PC-9 (cell line): ENCODE results near the gene KIAA1328.

Source experiments
- EZH2 ChIP-seq: fragments of 200-600 bp; sonication (generic); IDR thresholded peaks from 2 replicates; pipeline ENCODE4 v1.8.0; 2017; ENCODE audit warnings: antibody characterized with exemption, low read depth
- TF ChIP-seq, protein P1 (sequence below): fragments of 200-600 bp; sonication (generic); conservative IDR thresholded peaks from 2 replicates; pipeline ENCODE4 v1.6.1; 2017; ENCODE audit warnings: mixed run types, antibody characterized with exemption, mild to moderate bottlenecking, moderate library complexity

GRCh38 chr18:37243741-37244140, 414.8 kb downstream of the KIAA1328 start:
- TF ChIP-seq EZH2: no peak
- TF ChIP-seq, protein P1, sequence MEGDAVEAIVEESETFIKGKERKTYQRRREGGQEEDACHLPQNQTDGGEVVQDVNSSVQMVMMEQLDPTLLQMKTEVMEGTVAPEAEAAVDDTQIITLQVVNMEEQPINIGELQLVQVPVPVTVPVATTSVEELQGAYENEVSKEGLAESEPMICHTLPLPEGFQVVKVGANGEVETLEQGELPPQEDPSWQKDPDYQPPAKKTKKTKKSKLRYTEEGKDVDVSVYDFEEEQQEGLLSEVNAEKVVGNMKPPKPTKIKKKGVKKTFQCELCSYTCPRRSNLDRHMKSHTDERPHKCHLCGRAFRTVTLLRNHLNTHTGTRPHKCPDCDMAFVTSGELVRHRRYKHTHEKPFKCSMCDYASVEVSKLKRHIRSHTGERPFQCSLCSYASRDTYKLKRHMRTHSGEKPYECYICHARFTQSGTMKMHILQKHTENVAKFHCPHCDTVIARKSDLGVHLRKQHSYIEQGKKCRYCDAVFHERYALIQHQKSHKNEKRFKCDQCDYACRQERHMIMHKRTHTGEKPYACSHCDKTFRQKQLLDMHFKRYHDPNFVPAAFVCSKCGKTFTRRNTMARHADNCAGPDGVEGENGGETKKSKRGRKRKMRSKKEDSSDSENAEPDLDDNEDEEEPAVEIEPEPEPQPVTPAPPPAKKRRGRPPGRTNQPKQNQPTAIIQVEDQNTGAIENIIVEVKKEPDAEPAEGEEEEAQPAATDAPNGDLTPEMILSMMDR: no peak
